ENCODE results near the gene ACTL6B. TPM values are rescaled to one million over a fixed set of nuclear protein-coding genes. Genes with fewer than 3 reads are reported as not detected.
"Not testable (repeated sequence)": the region's sequence is repeated elsewhere in the genome, so short reads cannot be mapped to it uniquely, and the experiment has no call there.

ACTL6B gene
- total RNA-seq, 1 experiment from 2014 or later = not detected

DNA sequence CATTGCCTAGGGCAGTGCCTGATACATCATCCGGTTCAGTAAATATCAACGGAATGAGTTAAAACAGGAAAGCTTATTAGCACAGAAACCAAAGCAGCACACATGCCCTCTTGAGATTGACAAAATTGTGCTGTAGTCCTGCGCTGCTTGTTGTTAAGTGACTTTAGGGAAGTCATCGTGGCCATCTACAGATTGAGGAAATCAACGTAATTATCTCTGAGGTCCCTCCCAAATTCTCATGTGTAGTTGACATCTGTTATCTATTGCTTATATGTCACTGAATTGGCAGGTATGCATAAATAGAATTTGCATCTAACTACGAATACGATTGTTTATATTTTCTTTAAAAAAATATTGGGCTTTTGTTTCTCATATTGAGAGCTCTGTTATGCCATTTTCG lies 13.8 kb upstream of the ACTL6B start:
- H3K36me3 ChIP-seq (ENCODE audit: low read depth) = no peaks in the 10 kb centered on the region
- no peaks in the 10 kb centered on the region for H3K9me3 ChIP-seq (ENCODE audit: insufficient read depth, low read depth)
- no peaks in the 10 kb centered on the region for H3K27me3 ChIP-seq (ENCODE audit: insufficient read depth, low read depth)
- no peak overlapping the region for H3K27ac ChIP-seq
- intact Hi-C loops (cut with micrococcal nuclease; ENCODE audit: unreplicated experiment) = loop anchor here (5.0 kb wide), 1 partner anchor 43 kb away; no protein-coding TSS in a partner anchor
- ChIA-PET POLR2A (ENCODE audit: unreplicated experiment) (interaction anchor here (0.6 kb wide), 1 partner anchor 48 kb away, joined by 3 read pairs; no protein-coding TSS in a partner anchor), CTCF (interaction anchor here (0.7 kb wide), 1 partner anchor 296 kb away, joined by 8 read pairs; no protein-coding TSS in a partner anchor)
- TF ChIP-seq, protein P1, sequence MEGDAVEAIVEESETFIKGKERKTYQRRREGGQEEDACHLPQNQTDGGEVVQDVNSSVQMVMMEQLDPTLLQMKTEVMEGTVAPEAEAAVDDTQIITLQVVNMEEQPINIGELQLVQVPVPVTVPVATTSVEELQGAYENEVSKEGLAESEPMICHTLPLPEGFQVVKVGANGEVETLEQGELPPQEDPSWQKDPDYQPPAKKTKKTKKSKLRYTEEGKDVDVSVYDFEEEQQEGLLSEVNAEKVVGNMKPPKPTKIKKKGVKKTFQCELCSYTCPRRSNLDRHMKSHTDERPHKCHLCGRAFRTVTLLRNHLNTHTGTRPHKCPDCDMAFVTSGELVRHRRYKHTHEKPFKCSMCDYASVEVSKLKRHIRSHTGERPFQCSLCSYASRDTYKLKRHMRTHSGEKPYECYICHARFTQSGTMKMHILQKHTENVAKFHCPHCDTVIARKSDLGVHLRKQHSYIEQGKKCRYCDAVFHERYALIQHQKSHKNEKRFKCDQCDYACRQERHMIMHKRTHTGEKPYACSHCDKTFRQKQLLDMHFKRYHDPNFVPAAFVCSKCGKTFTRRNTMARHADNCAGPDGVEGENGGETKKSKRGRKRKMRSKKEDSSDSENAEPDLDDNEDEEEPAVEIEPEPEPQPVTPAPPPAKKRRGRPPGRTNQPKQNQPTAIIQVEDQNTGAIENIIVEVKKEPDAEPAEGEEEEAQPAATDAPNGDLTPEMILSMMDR (conservative IDR thresholded peaks at IDR 0.05) = no peak
- no peak for TF ChIP-seq EZH2 (IDR thresholded peaks at IDR 0.05; ENCODE audit: low read depth)
- no peak for DNase-seq
- H3K9me2 ChIP-seq (ENCODE audit: insufficient read depth) = no peaks in the 10 kb centered on the region
- peaks cover 14% of the 10 kb centered on the region; the same call in 1 of the 2 replicates for H3F3A ChIP-seq (ENCODE audit: insufficient read depth, low read depth)
- H3K79me2 ChIP-seq (ENCODE audit: low read depth) = peaks cover 12% of the 10 kb centered on the region
- peaks cover 4% of the 10 kb centered on the region; the same call in 1 of the 2 replicates for H4K20me1 ChIP-seq (ENCODE audit: insufficient read depth)
- H3K4me1 ChIP-seq (replicated peaks; ENCODE audit: insufficient read depth) = no peaks in the 10 kb centered on the region
- no peak overlapping the region for H3K4me3 ChIP-seq
- BruUV-seq (replicated peaks) = no TSS peak
- no peak overlapping the region for H2AFZ ChIP-seq
- no peak overlapping the region for H3K4me2 ChIP-seq

DNA sequence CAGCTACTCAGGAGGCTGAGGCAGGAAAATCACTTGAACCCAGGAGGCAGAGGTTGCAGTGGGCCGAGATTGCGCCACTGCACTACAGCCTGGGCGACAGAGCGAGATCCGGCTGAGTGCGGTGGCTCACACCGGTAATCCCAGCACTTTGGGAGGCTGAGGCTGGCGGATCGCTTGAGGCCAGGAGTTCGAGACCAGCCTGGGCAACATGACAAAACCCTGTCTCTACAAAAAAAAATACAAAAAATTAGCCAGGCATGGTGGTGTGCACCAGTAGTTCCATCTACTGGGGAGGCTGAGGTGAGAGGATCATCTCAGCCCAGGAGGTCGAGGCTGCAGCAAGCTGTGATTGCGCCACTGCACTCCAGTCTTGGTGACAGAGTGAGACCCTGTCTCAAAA lies 12.9 kb upstream of the ACTL6B start:
- H3K9me3 ChIP-seq (ENCODE audit: insufficient read depth, low read depth); intact Hi-C loops (cut with micrococcal nuclease; ENCODE audit: unreplicated experiment); DNase-seq; H3K79me2 ChIP-seq (ENCODE audit: low read depth); H3K4me1 ChIP-seq (replicated peaks; ENCODE audit: insufficient read depth); POLR2A ChIA-PET (ENCODE audit: unreplicated experiment); H3K36me3 ChIP-seq (ENCODE audit: low read depth); H3K4me2 ChIP-seq; H3K27me3 ChIP-seq (ENCODE audit: insufficient read depth, low read depth); BruUV-seq (replicated peaks); CTCF ChIA-PET; H2AFZ ChIP-seq; H3K9me2 ChIP-seq (ENCODE audit: insufficient read depth); H4K20me1 ChIP-seq (ENCODE audit: insufficient read depth); H3K27ac ChIP-seq; H3K4me3 ChIP-seq: not testable (repeated sequence)
- H3F3A ChIP-seq (ENCODE audit: insufficient read depth, low read depth) = peaks cover 14% of the 10 kb centered on the region; the same call in 1 of the 2 replicates

DNA sequence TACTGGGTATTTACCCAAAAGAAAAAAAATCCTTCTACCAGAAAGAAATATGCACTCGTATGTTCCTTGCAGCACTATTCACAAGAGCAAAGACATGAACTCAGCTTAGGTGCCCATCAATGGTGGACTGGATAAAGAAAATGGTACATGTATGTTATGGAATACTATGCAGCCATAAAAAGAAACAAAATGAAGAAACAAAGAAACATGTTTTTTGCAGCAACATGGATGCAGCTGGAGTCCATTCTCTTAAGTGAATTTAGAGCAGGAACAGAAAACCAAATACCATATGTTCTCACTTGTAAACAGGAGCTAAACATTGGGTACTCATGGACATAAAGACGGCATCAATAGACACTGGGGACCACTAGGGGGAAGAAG lies 11.8 kb upstream of the ACTL6B start:
- Histone ChIP-seq H3K9me3 (ENCODE audit: insufficient read depth, low read depth) (no peaks in the 10 kb centered on the region), H3K79me2 (ENCODE audit: low read depth) (no peaks in the 10 kb centered on the region), H3K27ac (no peak overlapping the region), H4K20me1 (ENCODE audit: insufficient read depth) (no peaks in the 10 kb centered on the region), H3F3A (ENCODE audit: insufficient read depth, low read depth) (peaks cover 14% of the 10 kb centered on the region; the same call in 1 of the 2 replicates), H2AFZ (no peak overlapping the region), H3K4me2 (no peak overlapping the region), H3K27me3 (ENCODE audit: insufficient read depth, low read depth) (no peaks in the 10 kb centered on the region), H3K4me1 (replicated peaks; ENCODE audit: insufficient read depth) (no peaks in the 10 kb centered on the region), H3K36me3 (ENCODE audit: low read depth) (no peaks in the 10 kb centered on the region), H3K9me2 (ENCODE audit: insufficient read depth) (no peaks in the 10 kb centered on the region), H3K4me3 (no peak overlapping the region)
- DNase-seq = no peak
- BruUV-seq (replicated peaks) = no TSS peak
- POLR2A ChIA-PET (ENCODE audit: unreplicated experiment) = no interaction called here
- CTCF ChIA-PET = no interaction called here
- no peak for TF ChIP-seq EZH2 (IDR thresholded peaks at IDR 0.05; ENCODE audit: low read depth)
- TF ChIP-seq, protein P1 (conservative IDR thresholded peaks at IDR 0.05) = no peak
- intact Hi-C loops (cut with micrococcal nuclease; ENCODE audit: unreplicated experiment) = no loop called here

Data from PC-9 (cell line).